Ovary (tissue), 9 donors: ENCODE data around the gene MAN1A1. TPM values are rescaled to one million over a fixed set of nuclear protein-coding genes. Genes with fewer than 3 reads are reported as not detected.

ENCODE experiments used
- DNase-seq, 5 donors: peaks; one replicate each; pipeline ENCODE4 v3.0.0-alpha.2; 2019 to 2020
- H3K27ac ChIP-seq, 2 donors: fragments of 200-600 bp; one replicate each; pipeline versions ENCODE4 v1.5.1 to v1.8.0; 2019 to 2022
- H3K27me3 ChIP-seq: fragments of 200-600 bp; one replicate; pipeline ENCODE4 v1.8.0; 2022
- H3K36me3 ChIP-seq: fragments of 200-600 bp; sonication (generic); one replicate; pipeline ENCODE4 v1.5.1; 2019
- H3K4me1 ChIP-seq: one replicate; pipeline ENCODE4 v1.8.1; 2013; ENCODE audit warnings: mild to moderate bottlenecking, moderate library complexity; ENCODE audit not compliant: insufficient read depth
- H3K4me3 ChIP-seq: fragments of 200-600 bp; sonication (generic); one replicate; pipeline ENCODE4 v1.5.1; 2017
- H3K9me3 ChIP-seq, 2 donors: fragments of 200-600 bp in 1 of 2; sonication (generic) in 1 of 2; one replicate each; pipeline versions ENCODE4 v1.5.1 to v1.8.1; 2013 to 2019; ENCODE audit warnings: mild to moderate bottlenecking in 1 of 2, moderate library complexity in 1 of 2
- EP300 ChIP-seq: sonication (generic); formaldehyde crosslinking; IDR thresholded peaks from one replicate; pipeline ENCODE4 v1.6.1; 2017; ENCODE audit warnings: antibody characterized with exemption
- POLR2A ChIP-seq: fragments of 450-650 bp; IDR thresholded peaks from one replicate; pipeline ENCODE4 v1.6.1; 2017; ENCODE audit warnings: antibody characterized with exemption, mild to moderate bottlenecking, moderate library complexity
- WGBS, 3 donors: extraction: QIAGEN DNeasy Blood & Tissue Kit in 1 of 3; methylation state at CpG; one replicate each; pipeline versions ENCODE4 v1.1.5 to v1.1.7; 2013 to 2017; 5-methylcytosine and 5-hydroxymethylcytosine counted together
- intact Hi-C, 4 donors: fragments of 100-400 bp; cut with DNase I; formaldehyde crosslinking; loops; one replicate each; pipeline versions ENCODE4 v1.11.0 to v1.15.1; 2022 to 2023
- polyA plus RNA-seq, 2 donors: library from polyadenylated mRNA; stranded (reverse); fragments of 200-250 nt in 1 of 2; fragments of 350-450 nt in 1 of 2; fragmentation: Illumina TruSeq in 1 of 2; extraction: RNeasy Lipid Tissue Mini Kit (QIAGEN cat#74804) in 1 of 2; gene quantifications; one replicate each; pipeline ENCODE4 v1.2.3, GENCODE V29; 2013 to 2014
- total RNA-seq, 7 donors: library from RNA; depleted of rRNA in 2 of 7; stranded (reverse); fragments of >200 nt in 2 of 7; fragmentation: NEBNext Ultra II Directional in 3 of 7; extraction: Animal tissue kit (Norgen Biotek cat#: 25700) in 3 of 7; gene quantifications; one replicate each; pipeline versions ENCODE4 v1.1.0 to v1.2.4, GENCODE V29; 2016 to 2023
- TF ChIP-seq, protein P1 (sequence below), 3 donors: fragments of 450-650 bp in 2 of 3; fragments of 200-600 bp in 1 of 3; IDR thresholded peaks; one replicate each; pipeline versions ENCODE4 v1.5.1 to v1.8.0; 2016 to 2022; ENCODE audit warnings: antibody characterized with exemption in 3 of 3, mild to moderate bottlenecking in 1 of 3
- donor health status: DM: no; HTN: no; CAD: no; lungs with moderate emphysema.
- donor health status: DM: no; HTN: no; CAD: no.
- donor health status: Bipolar disorder and iron deficiency.
- donor health status: DM: yes; HTN: yes; CAD: no.
- donor health status: DM: no; HTN: no; CAD: no.
- donor health status: DM: yes; HTN: yes; CAD: no.

Gene MAN1A1
- total and polyA plus RNA-seq, 9 donors, result 22.1 to 49.6 (median 31.8) TPM

DNA sequence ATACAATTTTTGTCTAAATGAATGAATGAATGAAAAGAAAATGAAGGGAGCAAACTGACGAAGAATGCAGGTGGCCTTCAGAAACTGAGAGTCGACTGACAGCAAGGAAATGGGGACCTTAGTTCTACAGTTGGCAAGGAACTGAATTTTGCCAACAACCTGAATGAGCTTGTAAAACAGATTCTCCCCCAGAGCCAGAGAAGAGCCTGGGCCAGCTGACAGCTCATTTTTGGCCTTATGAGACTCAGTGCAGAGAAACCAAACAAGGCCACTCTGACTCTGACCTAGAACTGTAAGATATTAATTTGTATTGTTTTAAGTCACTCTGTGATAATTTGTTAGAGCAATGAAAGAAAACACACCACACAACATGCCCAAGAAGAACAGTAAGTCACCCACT lies 21.8 kb downstream of the MAN1A1 start:
- Histone ChIP-seq H3K9me3 (no peaks in the 10 kb centered on the region), H3K4me1 (no peaks in the 10 kb centered on the region), H3K27me3 (no peaks in the 10 kb centered on the region), H3K36me3 (no peaks in the 10 kb centered on the region), H3K27ac (no peak overlapping the region), H3K4me3 (no peak overlapping the region)
- WGBS, 3 donors, result 81 to 96% (median 90%) methylated on average over 2 of the region's 2 CpGs
- intact Hi-C loops, result no loop called here
- no peak for DNase-seq
- no peak for TF ChIP-seq EP300
- no peak for TF ChIP-seq POLR2A

DNA sequence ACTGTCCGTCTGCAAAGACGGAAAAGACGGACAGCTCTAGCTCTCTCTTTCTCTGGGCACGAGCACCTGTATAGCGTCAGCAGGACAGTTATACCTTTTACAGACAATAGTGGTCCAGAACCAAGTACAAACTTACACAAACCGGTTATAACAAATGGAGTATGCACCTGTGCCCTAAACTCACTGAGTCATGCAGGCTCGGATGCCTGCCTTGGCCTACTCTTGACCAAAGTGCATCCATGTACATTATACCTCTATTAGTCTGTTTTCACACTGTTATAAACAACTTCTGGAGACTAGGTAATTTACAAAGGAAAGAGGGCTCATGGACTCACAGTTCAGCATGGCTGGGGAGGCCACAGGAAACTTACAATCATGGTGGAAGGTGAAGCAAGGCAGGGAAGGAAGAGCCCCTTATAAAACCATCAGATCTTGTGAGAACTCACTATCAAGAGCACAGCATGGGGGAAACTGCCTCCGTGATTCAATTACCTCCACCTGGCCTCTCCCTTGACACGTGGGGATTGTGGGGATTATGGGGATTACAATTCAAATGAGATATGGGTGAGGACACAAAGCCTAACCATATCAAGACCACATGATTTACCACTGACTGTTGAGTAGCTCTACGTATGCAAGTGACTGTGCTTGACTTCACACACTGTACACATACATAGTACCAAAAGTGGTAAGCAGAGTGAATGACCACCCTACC lies 23.1 kb downstream of the MAN1A1 start:
- WGBS, 3 donors, result 90 to 96% (median 96%) methylated on average over 10 of the region's 10 CpGs
- H3K27ac ChIP-seq, result no peak overlapping the region
- no peak for DNase-seq
- H3K36me3 ChIP-seq, result no peaks in the 10 kb centered on the region
- no peaks in the 10 kb centered on the region for H3K4me1 ChIP-seq
- no peaks in the 10 kb centered on the region for H3K9me3 ChIP-seq
- no peak for TF ChIP-seq POLR2A
- TF ChIP-seq, protein P1, sequence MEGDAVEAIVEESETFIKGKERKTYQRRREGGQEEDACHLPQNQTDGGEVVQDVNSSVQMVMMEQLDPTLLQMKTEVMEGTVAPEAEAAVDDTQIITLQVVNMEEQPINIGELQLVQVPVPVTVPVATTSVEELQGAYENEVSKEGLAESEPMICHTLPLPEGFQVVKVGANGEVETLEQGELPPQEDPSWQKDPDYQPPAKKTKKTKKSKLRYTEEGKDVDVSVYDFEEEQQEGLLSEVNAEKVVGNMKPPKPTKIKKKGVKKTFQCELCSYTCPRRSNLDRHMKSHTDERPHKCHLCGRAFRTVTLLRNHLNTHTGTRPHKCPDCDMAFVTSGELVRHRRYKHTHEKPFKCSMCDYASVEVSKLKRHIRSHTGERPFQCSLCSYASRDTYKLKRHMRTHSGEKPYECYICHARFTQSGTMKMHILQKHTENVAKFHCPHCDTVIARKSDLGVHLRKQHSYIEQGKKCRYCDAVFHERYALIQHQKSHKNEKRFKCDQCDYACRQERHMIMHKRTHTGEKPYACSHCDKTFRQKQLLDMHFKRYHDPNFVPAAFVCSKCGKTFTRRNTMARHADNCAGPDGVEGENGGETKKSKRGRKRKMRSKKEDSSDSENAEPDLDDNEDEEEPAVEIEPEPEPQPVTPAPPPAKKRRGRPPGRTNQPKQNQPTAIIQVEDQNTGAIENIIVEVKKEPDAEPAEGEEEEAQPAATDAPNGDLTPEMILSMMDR (IDR thresholded peaks at IDR 0.05), result no peak
- no peak for TF ChIP-seq EP300
- H3K27me3 ChIP-seq, result no peaks in the 10 kb centered on the region
- intact Hi-C loops, result no loop called here
- no peak overlapping the region for H3K4me3 ChIP-seq

DNA sequence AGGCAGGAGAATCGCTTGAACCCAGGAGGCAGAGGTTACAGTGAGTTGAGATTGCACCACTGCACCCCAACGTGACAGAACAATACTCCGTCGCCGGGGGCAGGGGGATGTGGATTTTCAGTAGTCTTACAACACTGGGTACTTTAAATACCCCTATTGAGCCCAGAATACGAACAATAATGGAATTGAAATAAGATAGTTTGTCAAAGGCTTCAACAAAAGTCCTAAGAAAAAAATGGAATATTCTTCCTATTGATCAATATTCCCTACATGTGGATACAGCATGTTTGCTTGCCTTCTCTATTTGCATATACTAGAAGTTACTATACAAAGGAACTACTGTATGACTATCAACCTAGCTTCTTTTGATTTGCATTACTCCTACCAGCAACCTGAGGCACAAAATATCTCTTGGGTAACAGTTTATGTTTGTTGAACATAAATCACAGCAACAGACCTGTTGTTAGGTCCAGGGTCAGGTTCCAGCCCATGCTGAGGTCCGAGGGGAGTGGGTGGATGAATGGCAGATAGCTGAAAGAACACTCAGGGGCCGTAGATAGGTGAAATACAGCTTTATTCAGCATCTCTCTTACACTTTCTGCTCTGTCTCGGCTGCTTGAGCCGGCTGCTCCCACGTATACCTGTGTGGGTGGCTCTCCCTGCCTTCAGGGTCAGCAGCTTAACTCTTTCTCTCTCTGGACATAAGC lies 23.8 kb downstream of the MAN1A1 start:
- intact Hi-C loops, result no loop called here
- H3K4me3 ChIP-seq, result no peak overlapping the region
- H3K27ac ChIP-seq, result no peak overlapping the region
- H3K4me1 ChIP-seq, result no peaks in the 10 kb centered on the region
- no peaks in the 10 kb centered on the region for H3K27me3 ChIP-seq
- TF ChIP-seq, protein P1 (IDR thresholded peaks at IDR 0.05), result no peak
- TF ChIP-seq POLR2A (no peak), EP300 (no peak)
- no peaks in the 10 kb centered on the region for H3K9me3 ChIP-seq
- DNase-seq, result no peak
- 86 to 89% (median 86%) methylated on average over 11 of the region's 11 CpGs for WGBS, 3 donors
- no peaks in the 10 kb centered on the region for H3K36me3 ChIP-seq

DNA sequence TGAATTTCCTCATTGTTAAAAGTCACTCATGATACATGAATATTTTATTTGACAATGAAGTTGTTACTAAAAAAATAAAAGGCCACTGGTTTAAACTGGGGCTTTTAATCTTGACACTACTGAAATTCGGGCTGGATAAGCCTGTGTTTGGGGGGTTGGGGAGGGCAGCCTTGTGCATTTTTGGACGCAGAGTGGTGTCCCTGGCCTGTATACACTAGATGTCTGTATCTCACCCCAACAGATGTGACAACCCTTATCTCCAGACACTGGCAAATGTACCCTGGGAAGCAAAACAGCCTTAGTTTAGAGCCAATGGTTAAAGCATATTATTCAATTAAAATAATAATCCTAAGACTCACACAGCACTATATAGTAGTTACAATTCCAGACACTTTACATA lies 24.8 kb downstream of the MAN1A1 start:
- no peaks in the 10 kb centered on the region for H3K36me3 ChIP-seq
- TF ChIP-seq EP300, result no peak
- TF ChIP-seq, protein P1 (IDR thresholded peaks at IDR 0.05), result no peak
- intact Hi-C loops, result no loop called here
- WGBS, 3 donors, result 84 to 90% (median 87%) methylated on average over 2 of the region's 2 CpGs
- no peak overlapping the region for H3K4me3 ChIP-seq
- H3K27me3 ChIP-seq, result no peaks in the 10 kb centered on the region
- no peaks in the 10 kb centered on the region for H3K4me1 ChIP-seq
- H3K9me3 ChIP-seq, result no peaks in the 10 kb centered on the region
- DNase-seq, result no peak
- H3K27ac ChIP-seq, result no peak overlapping the region

DNA sequence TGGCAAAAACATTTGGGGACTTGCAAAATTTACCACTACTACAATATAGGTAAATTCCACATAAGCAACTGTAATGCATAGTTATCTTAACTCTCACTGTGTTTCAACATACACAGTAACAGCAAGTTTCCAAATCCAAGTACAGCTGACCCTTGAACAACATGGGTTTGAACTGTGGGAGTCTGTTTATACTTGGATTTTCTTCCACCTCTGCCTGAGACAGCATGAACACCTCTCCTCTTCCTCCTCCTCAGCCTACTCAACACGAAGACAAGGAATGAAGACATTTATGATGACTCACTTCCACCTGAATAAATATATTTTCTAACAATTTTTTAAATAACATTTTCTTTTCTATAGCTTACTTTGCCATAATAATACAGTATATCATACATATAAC lies 25.6 kb downstream of the MAN1A1 start:
- TF ChIP-seq POLR2A (no peak), EP300 (no peak)
- TF ChIP-seq, protein P1 (IDR thresholded peaks at IDR 0.05), result no peak
- no peaks in the 10 kb centered on the region for H3K9me3 ChIP-seq
- intact Hi-C loops, result no loop called here
- H3K4me3 ChIP-seq, result no peak overlapping the region
- H3K4me1 ChIP-seq, result no peaks in the 10 kb centered on the region
- no peak overlapping the region for H3K27ac ChIP-seq
- no peak for DNase-seq
- no peaks in the 10 kb centered on the region for H3K36me3 ChIP-seq
- WGBS, 3 donors, result 32 to 62% (median 41%) methylated on average over 1 of the region's 1 CpG
- H3K27me3 ChIP-seq, result no peaks in the 10 kb centered on the region
